HG02588 (cell line): Measurements from ENCODE around the gene C1orf21.

Experiments used
- ATAC-seq: cut with Tn5 transposase; IDR thresholded peaks from one replicate; pipeline ENCODE4 v1.9.1; 2021; ENCODE audit warnings: mild to moderate bottlenecking, moderate library complexity; ENCODE audit not compliant: unreplicated experiment

The C1orf21 gene

DNA sequence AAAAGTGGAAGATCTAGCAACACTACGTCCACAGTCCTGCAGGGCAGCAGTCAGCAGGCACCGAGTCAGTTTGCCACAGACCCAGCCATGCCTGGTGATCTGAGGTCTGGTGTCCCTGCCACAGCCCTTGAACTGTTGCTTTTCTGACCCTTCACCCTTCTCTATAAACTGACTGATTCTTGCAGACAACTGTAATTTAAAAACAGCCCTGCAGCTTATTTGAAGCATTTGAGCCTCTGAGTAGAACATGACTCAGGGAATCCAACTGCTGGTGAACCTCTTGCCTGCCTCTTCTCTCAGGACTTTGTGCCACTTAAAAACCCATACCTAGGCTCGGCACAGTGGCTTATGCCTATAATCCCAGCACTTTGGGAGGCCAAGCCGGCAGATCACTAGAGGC is 260.6 kb downstream of the C1orf21 start:
- ATAC-seq = no peak

- ATAC-seq = no peak
Observed at GRCh38 chr1:184648160-184648855, 261.5 kb downstream of the C1orf21 start.

GRCh38 chr1:184648856-184649201 is 262.0 kb downstream of the C1orf21 start:
- ATAC-seq = no peak

- ATAC-seq = peak; percentile 95
Observed at GRCh38 chr1:184649451-184649888, 262.6 kb downstream of the C1orf21 start.

DNA sequence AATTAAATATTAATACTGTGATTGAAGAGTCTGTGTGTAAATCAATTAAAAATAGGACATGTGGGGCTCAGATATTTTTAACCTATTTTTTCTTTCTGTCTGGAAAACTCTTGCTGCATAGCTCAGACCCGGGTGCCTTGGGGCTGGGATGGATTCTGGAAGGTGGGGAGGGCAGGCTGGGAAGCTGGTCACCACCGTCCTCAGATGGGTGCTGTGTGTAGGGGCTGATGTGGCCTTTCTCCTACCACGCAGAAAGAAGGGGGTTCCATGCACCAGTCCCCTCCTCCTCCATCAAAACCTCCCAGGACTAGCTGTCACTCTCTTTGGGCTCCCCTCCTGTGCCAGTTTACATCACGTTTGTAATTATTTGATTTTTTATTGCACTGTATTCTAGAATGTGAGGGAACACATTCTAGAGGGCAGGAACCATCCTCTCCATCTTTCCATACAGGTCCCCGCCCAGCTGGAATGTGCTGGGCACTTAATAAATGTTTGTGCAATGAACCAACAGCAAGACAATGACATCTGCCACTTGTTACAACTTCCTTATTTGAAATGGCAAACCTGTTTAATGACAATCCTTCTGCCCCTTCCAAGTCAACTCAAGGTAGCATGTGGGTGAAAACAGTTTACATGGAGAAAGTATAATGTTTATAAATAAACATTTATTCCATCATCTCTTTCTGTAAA is 263.5 kb downstream of the C1orf21 start:
- ATAC-seq = no peak

DNA sequence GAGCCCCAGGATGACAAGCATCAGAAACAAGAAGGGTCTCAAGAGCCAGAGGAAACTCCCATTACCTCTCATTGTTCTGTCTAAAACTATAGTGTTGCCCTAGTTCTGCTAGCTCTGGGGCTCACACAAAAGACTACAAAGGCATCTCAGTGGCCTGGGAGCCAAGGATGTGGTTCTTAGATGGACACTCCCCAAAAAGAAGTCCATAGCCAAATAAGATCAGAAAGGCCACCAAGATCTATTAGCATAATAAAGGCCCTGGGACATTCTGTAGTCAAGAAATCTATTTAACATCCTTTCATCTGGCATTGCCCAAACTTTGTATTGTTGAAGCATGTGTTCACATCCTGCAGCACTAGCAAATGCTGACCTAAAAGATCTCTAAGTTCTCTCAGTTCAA is 268.4 kb downstream of the C1orf21 start:
- ATAC-seq = no peak

DNA sequence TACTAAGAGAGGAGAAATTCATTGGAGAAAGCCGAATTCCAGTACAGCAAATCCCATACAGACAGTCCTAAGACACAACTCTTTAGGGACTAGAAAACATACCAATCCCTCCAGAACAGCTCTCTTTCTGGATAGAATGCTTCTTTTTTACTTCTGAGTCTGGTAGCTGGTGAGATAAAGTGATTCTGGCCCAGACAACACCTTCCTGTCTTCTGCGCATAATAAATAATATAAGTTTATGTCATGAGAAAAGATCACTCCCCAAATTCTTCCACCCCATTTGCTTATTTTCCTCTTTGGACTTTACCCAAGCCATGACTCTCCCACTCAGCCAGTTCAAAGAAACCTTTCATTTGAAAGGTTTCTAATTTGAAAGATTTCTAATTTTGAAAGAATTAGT is 269.4 kb downstream of the C1orf21 start:
- ATAC-seq = no peak

- no peak for ATAC-seq
Observed at GRCh38 chr1:184658055-184658454, 271.2 kb downstream of the C1orf21 start.

- no peak for ATAC-seq
Observed at GRCh38 chr1:184660462-184661191, 273.8 kb downstream of the C1orf21 start.

DNA sequence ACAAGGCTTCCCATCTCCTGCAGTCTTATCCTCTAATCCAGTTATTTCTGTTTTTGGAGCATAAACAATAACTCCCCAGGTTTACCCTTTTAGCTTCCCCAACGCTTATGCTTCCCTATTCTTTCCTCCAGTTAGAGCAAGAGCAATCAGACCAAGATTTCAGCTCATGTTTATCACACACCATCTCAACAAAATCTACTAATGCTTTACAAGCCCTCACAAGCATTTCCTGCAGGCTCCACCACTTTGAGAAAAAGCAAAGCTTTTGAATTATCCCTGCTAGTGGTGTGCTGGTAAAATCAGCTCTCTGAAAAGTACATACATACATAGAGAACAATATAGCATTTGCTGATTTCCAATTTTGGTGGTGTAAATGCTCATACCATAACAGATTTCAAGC is 275.0 kb downstream of the C1orf21 start:
- no peak for ATAC-seq

GRCh38 chr1:184664042-184664660 is 277.3 kb downstream of the C1orf21 start:
- no peak for ATAC-seq

GRCh38 chr1:184664661-184665060 is 277.8 kb downstream of the C1orf21 start:
- ATAC-seq = no peak

GRCh38 chr1:184665360-184665759 is 278.5 kb downstream of the C1orf21 start:
- ATAC-seq = no peak

DNA sequence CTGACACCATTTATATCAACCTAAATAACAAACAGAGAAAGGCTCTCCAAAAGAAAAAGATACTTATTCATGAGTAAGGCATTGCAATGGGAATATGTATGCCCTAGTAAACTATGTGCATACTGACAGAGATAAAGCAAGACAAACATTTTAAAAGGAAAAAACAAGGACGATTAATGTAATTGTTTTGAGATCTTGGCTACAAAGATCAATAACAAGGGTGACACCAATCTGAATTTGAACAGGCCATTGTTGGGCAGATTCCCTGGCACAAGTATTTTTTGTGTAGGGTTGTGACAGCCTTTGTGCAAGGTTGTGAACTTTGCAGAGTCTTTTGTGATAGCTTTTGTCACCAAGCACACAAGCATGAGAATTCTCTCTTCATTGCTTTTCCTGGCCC is 282.6 kb downstream of the C1orf21 start:
- ATAC-seq = no peak

- ATAC-seq = no peak
Observed at GRCh38 chr1:184672013-184672726, 285.3 kb downstream of the C1orf21 start.

DNA sequence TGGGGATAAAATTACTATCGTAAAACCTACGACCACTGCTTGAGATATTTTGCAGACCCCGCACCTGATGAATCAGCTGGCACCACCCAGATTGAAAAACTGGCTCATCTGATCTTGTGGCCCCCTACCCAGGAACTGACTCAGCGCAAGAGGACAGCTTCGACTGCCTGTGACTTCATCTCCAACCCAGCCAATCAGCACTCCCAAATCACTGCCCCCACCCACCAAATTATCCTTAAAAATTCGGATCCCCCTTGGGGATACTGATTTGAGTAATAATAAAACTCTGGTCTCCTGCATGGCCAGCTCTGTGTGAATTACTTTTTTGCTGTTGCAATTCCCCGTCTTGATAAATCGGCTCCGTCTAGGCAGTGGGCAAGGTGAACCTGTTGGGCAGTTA is 286.5 kb downstream of the C1orf21 start:
- ATAC-seq = no peak

DNA sequence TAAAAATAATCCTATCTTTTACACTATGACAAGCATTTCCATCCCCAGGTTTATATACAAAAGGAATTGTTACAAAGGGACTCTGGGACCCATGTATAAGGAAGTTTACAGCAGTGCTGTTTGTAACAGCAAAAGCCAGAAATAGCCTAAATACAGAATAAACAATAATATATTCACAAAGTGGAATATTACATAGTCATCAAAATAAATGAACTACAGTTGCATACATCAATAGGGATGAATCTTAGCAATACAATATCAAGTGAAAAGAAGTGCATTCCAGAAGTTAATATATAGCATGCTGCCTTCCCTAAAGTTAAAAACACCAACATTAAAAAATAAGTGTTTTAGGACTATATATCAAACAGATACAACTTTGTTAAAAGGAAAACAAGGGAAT is 290.5 kb downstream of the C1orf21 start:
- no peak for ATAC-seq
